ENCODE measurements around the gene NOXA1. TPM values are rescaled to one million over a fixed set of nuclear protein-coding genes. Genes with fewer than 3 reads are reported as not detected.
A peak's percentile ranks its signal among the peaks of the same experiment; 100 is the strongest.

The NOXA1 gene
- total and polyA plus RNA-seq, 9 of the 15 experiments (the other 6 are each of a cell fraction or from before 2014, with no cell fraction given) = 0.07 to 1.2 (median 0.20) TPM; not detected in 4

DNA sequence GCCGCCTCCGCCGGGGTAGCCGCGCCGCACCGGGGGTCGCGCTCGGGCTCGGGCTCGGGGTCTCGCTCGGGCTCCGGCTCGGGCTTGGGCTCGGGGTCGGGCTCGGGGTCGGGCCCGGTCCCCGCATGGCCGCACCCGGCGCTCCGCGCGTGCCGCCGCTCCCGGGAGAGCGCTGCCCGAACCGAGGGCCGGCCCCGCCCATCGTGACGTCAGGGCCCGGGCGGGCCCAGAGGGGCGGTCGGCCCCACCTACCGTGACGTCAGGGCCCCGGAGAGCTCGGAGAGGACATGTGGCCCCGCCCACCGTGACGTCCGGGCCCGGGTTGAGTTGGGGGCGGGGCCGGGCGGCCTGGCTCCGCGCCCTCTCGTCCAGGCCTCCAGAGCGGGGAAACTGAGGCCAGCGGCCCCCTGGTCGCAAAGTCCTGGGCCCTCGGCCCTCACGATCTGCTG is 36.0 kb downstream of the NOXA1 start, which contains the start of gene NSMF (continued):
- TF ChIP-seq THRA (IDR thresholded peaks at IDR 0.05) (no peak), ZBTB7A (IDR thresholded peaks at IDR 0.05; ENCODE audit: borderline replicate concordance, control insufficient read depth, low read depth, low read length) (peak; percentile 6; the same call in 1 of the 2 replicates), ERF (CRISPR knock-in tag; IDR thresholded peaks at IDR 0.05) (peak; percentile 18; the same call in 1 of the 2 replicates), HDGF (IDR thresholded peaks at IDR 0.05) (no peak), RUNX1 (IDR thresholded peaks at IDR 0.05; ENCODE audit: low read depth) (no peak), CREB3 (tag; conservative IDR thresholded peaks at IDR 0.05; ENCODE audit: low read depth) (no peak), ZNF253 (CRISPR knock-in tag; conservative IDR thresholded peaks at IDR 0.05) (no peak), E2F3 (CRISPR knock-in tag; IDR thresholded peaks at IDR 0.05) (no peak), ASH1L (IDR thresholded peaks at IDR 0.05; ENCODE audit: borderline replicate concordance, low read depth, partially characterized antibody) (no peak), ZNF143 (CRISPR knock-in tag; IDR thresholded peaks at IDR 0.05) (no peak), HDAC3 (IDR thresholded peaks at IDR 0.05; ENCODE audit: borderline replicate concordance, partially characterized antibody) (no peak), MBD1 (CRISPR knock-in tag; IDR thresholded peaks at IDR 0.05) (no peak), CBX3 (IDR thresholded peaks at IDR 0.05; ENCODE audit: borderline replicate concordance in 1 of 2, low read length in 2 of 2) (no peak), SMAD4 (CRISPR knock-in tag; conservative IDR thresholded peaks at IDR 0.05) (peak; percentile 83), PCBP1 (IDR thresholded peaks at IDR 0.05; ENCODE audit: low read depth, low read length, poor library complexity, severe bottlenecking) (peak; percentile 8), ZNF24 (IDR thresholded peaks at IDR 0.05) (peak; percentile 2; the same call in 1 of the 2 replicates), JUN (IDR thresholded peaks at IDR 0.05; ENCODE audit: borderline replicate concordance, low read depth, low read length) (no peak), JUN (CRISPR knock-in tag; IDR thresholded peaks at IDR 0.05; ENCODE audit: borderline replicate concordance) (no peak), POLR2H (tag; IDR thresholded peaks at IDR 0.05; ENCODE audit: low read depth) (no peak), ZNF408 (CRISPR knock-in tag; IDR thresholded peaks at IDR 0.05; ENCODE audit: low read depth) (no peak), KDM5B (IDR thresholded peaks at IDR 0.05; ENCODE audit: insufficient replicate concordance, low read depth, low read length) (peak; percentile 6), PTRF (tag; IDR thresholded peaks at IDR 0.05) (no peak), CREM (IDR thresholded peaks at IDR 0.05; ENCODE audit: low read depth) (peak; percentile 93)
- TF ChIP-seq, protein P1, sequence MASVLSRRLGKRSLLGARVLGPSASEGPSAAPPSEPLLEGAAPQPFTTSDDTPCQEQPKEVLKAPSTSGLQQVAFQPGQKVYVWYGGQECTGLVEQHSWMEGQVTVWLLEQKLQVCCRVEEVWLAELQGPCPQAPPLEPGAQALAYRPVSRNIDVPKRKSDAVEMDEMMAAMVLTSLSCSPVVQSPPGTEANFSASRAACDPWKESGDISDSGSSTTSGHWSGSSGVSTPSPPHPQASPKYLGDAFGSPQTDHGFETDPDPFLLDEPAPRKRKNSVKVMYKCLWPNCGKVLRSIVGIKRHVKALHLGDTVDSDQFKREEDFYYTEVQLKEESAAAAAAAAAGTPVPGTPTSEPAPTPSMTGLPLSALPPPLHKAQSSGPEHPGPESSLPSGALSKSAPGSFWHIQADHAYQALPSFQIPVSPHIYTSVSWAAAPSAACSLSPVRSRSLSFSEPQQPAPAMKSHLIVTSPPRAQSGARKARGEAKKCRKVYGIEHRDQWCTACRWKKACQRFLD (CRISPR knock-in tag; IDR thresholded peaks at IDR 0.05) = peak; percentile 54; the same call in 1 of the 2 replicates
